B cell (primary cell): ENCODE data around the gene SRD5A3. TPM values are rescaled to one million over a fixed set of nuclear protein-coding genes. Genes with fewer than 3 reads are reported as not detected.

Source experiments
- ATAC-seq: fragments of 200-7000 bp; cut with Tn5 transposase; one replicate; pipeline ENCODE4 v1.10.0; 2021; ENCODE audit warnings: low read depth, mild to moderate bottlenecking, moderate number of reproducible peaks, moderate library complexity
- CTCF ChIA-PET: fragments of 350-600 bp; sonication (Branson Sonifier 250); formaldehyde crosslinking; loops from one replicate; lab custom pipeline; 2021; ENCODE audit warnings: antibody characterized with exemption, inconsistent platforms; lab: Charles Lee
- POLR2A ChIA-PET: fragments of 350-600 bp; sonication (Branson Sonifier 250); formaldehyde crosslinking; loops from one replicate; lab custom pipeline; 2021; ENCODE audit warnings: antibody characterized with exemption; lab: Charles Lee
- DNase-seq: peaks from one replicate; pipeline ENCODE4 v3.0.0; 2013
- H2AFZ ChIP-seq: 2 replicates; pipeline ENCODE4 v1.6.1; 2012; ENCODE audit warnings: mild to moderate bottlenecking, low read depth, low read length; ENCODE audit not compliant: insufficient read depth, poor library complexity, severe bottlenecking
- H3K27ac ChIP-seq, 2 donors: 1 replicate in 1 of 2; 2 replicates in 1 of 2; pipeline ENCODE4 v1.5.1; 2012 to 2013; ENCODE audit warnings: low read length in 2 of 2, mild to moderate bottlenecking in 2 of 2, moderate library complexity in 1 of 2
- H3K27me3 ChIP-seq, 4 experiments: fragments of 200-600 bp in 1 of 4; sonication (generic) in 1 of 4; replicated peaks in 1 of 4; 1 replicate in 2 of 4; 2 replicates in 2 of 4; pipeline versions ENCODE4 v1.6.1 to v1.7.0; 2013 to 2016; ENCODE audit warnings: low read length in 3 of 4, mild to moderate bottlenecking in 2 of 4, mixed read lengths in 1 of 4, moderate library complexity in 1 of 4; ENCODE audit not compliant: insufficient read depth in 4 of 4, control insufficient read depth in 3 of 4; ENCODE audit errors: control extremely low read depth in 1 of 4
- H3K36me3 ChIP-seq, 2 experiments: replicated peaks in 1 of 2; 1 replicate in 1 of 2; 2 replicates in 1 of 2; pipeline versions ENCODE4 v1.6.1 to v1.7.1; 2013; ENCODE audit warnings: low read length in 1 of 2; ENCODE audit not compliant: insufficient read depth in 2 of 2, control insufficient read depth in 1 of 2; ENCODE audit errors: control extremely low read depth in 1 of 2, extremely low read depth in 1 of 2
- H3K4me1 ChIP-seq, 2 donors: fragments of 200-600 bp in 1 of 2; sonication (generic) in 1 of 2; 1 replicate in 1 of 2; 2 replicates in 1 of 2; pipeline versions ENCODE4 v1.5.1 to v1.6.1; 2013 to 2017; ENCODE audit warnings: low read length in 2 of 2; ENCODE audit not compliant: control insufficient read depth in 2 of 2, insufficient read depth in 2 of 2
- H3K4me2 ChIP-seq: replicated peaks from 2 replicates; pipeline ENCODE3; 2012; ENCODE audit warnings: mild to moderate bottlenecking, low read depth, low read length; ENCODE audit not compliant: poor library complexity, severe bottlenecking
- H3K4me3 ChIP-seq, 5 experiments: fragments of 200-600 bp in 1 of 5; sonication (generic) in 1 of 5; 1 replicate in 3 of 5; 2 replicates in 2 of 5; pipeline versions ENCODE4 v1.5.1 to v1.7.0; 2011 to 2016; ENCODE audit warnings: low read length in 4 of 5, mild to moderate bottlenecking in 4 of 5, low read depth in 2 of 5, control low read depth in 1 of 5, moderate library complexity in 1 of 5; ENCODE audit not compliant: insufficient read depth in 1 of 5; ENCODE audit errors: control extremely low read depth in 1 of 5, extremely low read depth in 1 of 5
- H3K79me2 ChIP-seq: fragments of 200-600 bp; sonication (generic); one replicate; pipeline ENCODE4 v1.6.0; 2016; ENCODE audit warnings: low read length; ENCODE audit not compliant: control insufficient read depth, insufficient read depth
- H3K9ac ChIP-seq: fragments of 200-600 bp; sonication (generic); 2 replicates; pipeline ENCODE4 v1.6.1; 2017; ENCODE audit warnings: mild to moderate bottlenecking, low read length, moderate library complexity
- H3K9me3 ChIP-seq, 3 donors: one replicate each; pipeline versions ENCODE4 v1.6.1 to v1.7.1; 2013; ENCODE audit warnings: low read length in 2 of 3; ENCODE audit not compliant: control insufficient read depth in 2 of 3, insufficient read depth in 1 of 3; ENCODE audit errors: control extremely low read depth in 1 of 3
- H4K20me1 ChIP-seq: 2 replicates; pipeline ENCODE4 v1.6.0; 2012; ENCODE audit warnings: mild to moderate bottlenecking, low read length; ENCODE audit not compliant: insufficient read depth, control insufficient read depth, poor library complexity, severe bottlenecking
- H3K27ac Mint-ChIP-seq: one replicate; pipeline ENCODE4 v1.8.0; 2021; ENCODE audit warnings: mixed read lengths
- H3K27me3 Mint-ChIP-seq: one replicate; pipeline ENCODE4 v1.8.0; 2021; ENCODE audit warnings: mixed read lengths
- H3K4me1 Mint-ChIP-seq: one replicate; pipeline ENCODE4 v1.8.0; 2021; ENCODE audit warnings: mixed read lengths
- H3K4me3 Mint-ChIP-seq: one replicate; pipeline ENCODE4 v1.8.0; 2021; ENCODE audit warnings: mixed read lengths
- H3K9me3 Mint-ChIP-seq: one replicate; pipeline ENCODE4 v1.8.0; 2022; ENCODE audit warnings: mixed read lengths; ENCODE audit not compliant: insufficient read depth
- CTCF ChIP-seq: fragments of 200-600 bp; IDR thresholded peaks from one replicate; pipeline ENCODE4 v1.8.0; 2022; ENCODE audit warnings: antibody characterized with exemption, mild to moderate bottlenecking
- EZH2 ChIP-seq: IDR thresholded peaks from 2 replicates; pipeline ENCODE4 v1.6.1; 2012; ENCODE audit warnings: borderline replicate concordance, low read depth, mild to moderate bottlenecking, moderate library complexity, low read length; ENCODE audit not compliant: insufficient read depth, poor library complexity, severe bottlenecking
- WGBS: methylation state at CpG from one replicate; pipeline ENCODE4 v1.1.5; 2013; ENCODE audit warnings: missing lambda C conversion rate; ENCODE audit not compliant: insufficient coverage; 5-methylcytosine and 5-hydroxymethylcytosine counted together
- intact Hi-C: fragments of 100-400 bp; cut with micrococcal nuclease; formaldehyde crosslinking; loops from one replicate; pipeline ENCODE4 v1.10.0; 2022
- polyA plus RNA-seq: library from polyadenylated mRNA; depleted of rRNA; stranded (reverse); fragments of >200 nt; gene quantifications from 2 replicates; pipeline ENCODE4 v1.2.3, GENCODE V29; 2012
- total RNA-seq, 2 donors: library from RNA; stranded (reverse); fragments of 120-200 nt in 1 of 2; gene quantifications; 1 replicate in 1 of 2; 2 replicates in 1 of 2; pipeline versions ENCODE4 v1.2.3 to v1.2.4, GENCODE V29; 2013 to 2022

The SRD5A3 gene
- total and polyA plus RNA-seq, 2 donors (not counting 1 experiment from before 2014, with no cell fraction given) = 0.88 to 3.6 TPM

DNA sequence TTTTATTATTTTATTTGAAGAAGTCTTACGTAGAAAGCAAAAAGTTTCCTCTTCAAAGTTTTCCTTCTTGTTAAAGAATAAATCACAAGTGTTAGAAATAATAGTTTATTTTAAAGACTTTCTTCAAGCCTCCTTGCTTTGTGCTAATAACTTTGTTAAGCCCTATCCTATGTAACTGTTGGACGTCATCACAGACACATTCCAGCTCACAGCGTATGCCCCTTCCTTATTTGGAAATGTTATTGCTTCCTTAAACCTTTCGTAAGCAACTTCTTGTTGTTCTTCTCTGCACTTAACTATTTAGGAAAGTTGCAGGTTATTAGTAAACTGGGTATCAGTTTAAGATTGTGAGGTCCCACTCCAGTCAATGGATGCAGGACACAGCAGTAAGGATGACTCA lies 7.6 kb upstream of the SRD5A3 start:
- intact Hi-C loops = no loop called here
- CTCF ChIA-PET = no interaction called here
- DNase-seq = no peak
- no peak overlapping the region for H3K4me2 ChIP-seq
- no peak overlapping the region for H3K27ac ChIP-seq
- H3K27me3 Mint-ChIP-seq = peaks cover 22% of the 10 kb centered on the region
- no peaks in the 10 kb centered on the region for H3K4me1 Mint-ChIP-seq
- no peak overlapping the region for H3K4me3 ChIP-seq
- POLR2A ChIA-PET = no interaction called here
- H3K79me2 ChIP-seq = no peaks in the 10 kb centered on the region
- no peaks in the 10 kb centered on the region for H3K9me3 Mint-ChIP-seq
- H3K27ac Mint-ChIP-seq = no peak overlapping the region
- no peaks in the 10 kb centered on the region for H3K4me1 ChIP-seq
- H3K36me3 ChIP-seq = no peaks in the 10 kb centered on the region
- no CpG with 5 or more reads among the region's 4 CpGs for whole genome bisulfite sequencing
- H4K20me1 ChIP-seq = no peaks in the 10 kb centered on the region
- no peak overlapping the region for H2AFZ ChIP-seq
- no peaks in the 10 kb centered on the region for H3K9me3 ChIP-seq
- no peak overlapping the region for H3K9ac ChIP-seq
- no peak overlapping the region for H3K4me3 Mint-ChIP-seq
- H3K27me3 ChIP-seq = no peaks in the 10 kb centered on the region
- no peak for TF ChIP-seq EZH2
- no peak for TF ChIP-seq CTCF
- ATAC-seq = no peak

- H3K4me1 Mint-ChIP-seq = no peaks in the 10 kb centered on the region
- Histone ChIP-seq H2AFZ (no peak overlapping the region), H3K4me3 (no peak overlapping the region), H3K9me3 (no peaks in the 10 kb centered on the region), H3K79me2 (no peaks in the 10 kb centered on the region), H4K20me1 (no peaks in the 10 kb centered on the region), H3K4me2 (no peak overlapping the region), H3K36me3 (no peaks in the 10 kb centered on the region), H3K9ac (no peak overlapping the region), H3K27ac (no peak overlapping the region), H3K27me3 (no peaks in the 10 kb centered on the region), H3K4me1 (no peaks in the 10 kb centered on the region)
- H3K27ac Mint-ChIP-seq = no peak overlapping the region
- TF ChIP-seq CTCF (no peak), EZH2 (no peak)
- peaks cover 13% of the 10 kb centered on the region for H3K27me3 Mint-ChIP-seq
- POLR2A ChIA-PET = no interaction called here
- no peaks in the 10 kb centered on the region for H3K9me3 Mint-ChIP-seq
- no peak overlapping the region for H3K4me3 Mint-ChIP-seq
- intact Hi-C loops = no loop called here
- no peak for DNase-seq
- ATAC-seq = no peak
- CTCF ChIA-PET = no interaction called here
- WGBS = no CpG with 5 or more reads among the region's 3 CpGs
Measured at GRCh38 chr4:55340266-55340665, 5.8 kb upstream of the SRD5A3 start.
